Heart left ventricle (tissue), 16 donors: ENCODE measurements around the gene CAMKK2. TPM values are rescaled to one million over a fixed set of nuclear protein-coding genes. Genes with fewer than 3 reads are reported as not detected.
A peak's percentile ranks its signal among the peaks of the same experiment; 100 is the strongest.

Experiments
- ATAC-seq, 4 donors: fragments of 200-7000 bp; cut with Tn5 transposase; one replicate each; pipeline ENCODE4 v1.9.1; 2020 to 2022; ENCODE audit warnings: moderate library complexity in 4 of 4, mild to moderate bottlenecking in 3 of 4, moderate number of reproducible peaks in 1 of 4
- DNase-seq, 5 donors: peaks; one replicate each; pipeline ENCODE4 v3.0.0-alpha.2; 2020
- H3K27ac ChIP-seq, 12 donors: fragments of 200-600 bp; sonication (generic) in 4 of 12; one replicate each; pipeline versions ENCODE4 v1.5.0 to v1.8.0; 2016 to 2022; ENCODE audit warnings: mild to moderate bottlenecking in 2 of 12
- H3K27me3 ChIP-seq, 9 donors: fragments of 200-600 bp; sonication (generic) in 2 of 9; one replicate each; pipeline versions ENCODE4 v1.5.1 to v1.8.0; 2016 to 2022; ENCODE audit warnings: mild to moderate bottlenecking in 3 of 9
- H3K36me3 ChIP-seq, 9 donors: fragments of 200-600 bp; sonication (generic) in 2 of 9; one replicate each; pipeline versions ENCODE4 v1.5.0 to v1.8.0; 2018 to 2022; ENCODE audit warnings: mild to moderate bottlenecking in 2 of 9
- H3K4me1 ChIP-seq, 12 donors: fragments of 200-600 bp; sonication (generic) in 4 of 12; one replicate each; pipeline versions ENCODE4 v1.5.0 to v1.8.0; 2016 to 2022; ENCODE audit warnings: mild to moderate bottlenecking in 3 of 12
- H3K4me3 ChIP-seq, 12 donors: fragments of 200-600 bp; sonication (generic) in 4 of 12; one replicate each; pipeline versions ENCODE4 v1.5.0 to v1.8.0; 2017 to 2022; ENCODE audit warnings: mild to moderate bottlenecking in 9 of 12, moderate library complexity in 4 of 12
- H3K9me3 ChIP-seq, 12 donors: fragments of 200-600 bp; sonication (generic) in 4 of 12; one replicate each; pipeline versions ENCODE4 v1.5.0 to v1.8.0; 2016 to 2022; ENCODE audit warnings: mild to moderate bottlenecking in 1 of 12
- CTCF ChIP-seq, 12 donors: fragments of 200-600 bp; sonication (generic) in 4 of 12; IDR thresholded peaks; one replicate each; pipeline versions ENCODE4 v1.5.0 to v1.8.0; 2018 to 2022; ENCODE audit warnings: antibody characterized with exemption in 12 of 12, mild to moderate bottlenecking in 5 of 12
- POLR2A ChIP-seq, 2 donors: fragments of 450-650 bp; IDR thresholded peaks; one replicate each; pipeline ENCODE4 v1.6.1; 2017; ENCODE audit warnings: antibody characterized with exemption in 2 of 2, mild to moderate bottlenecking in 2 of 2, moderate library complexity in 2 of 2
- WGBS, 4 donors: extraction: QIAGEN DNeasy Blood & Tissue Kit in 2 of 4; methylation state at CpG; one replicate each; pipeline versions ENCODE4 v1.1.5 to v1.1.7; 2013 to 2018; 5-methylcytosine and 5-hydroxymethylcytosine counted together
- intact Hi-C, 10 donors: fragments of 100-400 bp; cut with DNase I; formaldehyde crosslinking; loops; one replicate each; pipeline versions ENCODE4 v1.11.1 to v1.14.2; 2022
- polyA plus RNA-seq, 2 donors: library from polyadenylated mRNA; stranded (reverse); fragments of 200-250 nt; gene quantifications; one replicate each; pipeline ENCODE4 v1.2.3, GENCODE V29; 2013
- total RNA-seq, 9 donors: library from RNA; depleted of rRNA in 2 of 9; stranded (reverse); fragments of >200 nt in 2 of 9; fragmentation: NEBNext Ultra II Directional in 3 of 9; extraction: Animal tissue kit (Norgen Biotek cat#: 25700) in 3 of 9; gene quantifications; one replicate each; pipeline versions ENCODE4 v1.1.0 to v1.2.4, GENCODE V29; 2016 to 2023
- donor health status: ischemic (EF 13 %, LVEDD 7.1; RV severe dilation, severe dysfunction).
- donor health status: healthy with polysubstance abuse.
- donor health status: DM: no; HTN: yes; CAD: no.
- donor health status: DM: no; HTN: no; CAD: no.
- donor health status: ischemic (EF 25% LVEDD 6.9; RV normal size, moderate dysfunction).
- donor health status: ischemic (EF 25% LVEDD 5.7; RV mildly dilated, moderate dysfunction).
- donor health status: healthy.
- donor health status: DM: yes; HTN: yes; CAD: no.
- donor health status: ischemic (EF 35%, LVEDD 5.7; RV mildly dilated, moderate dysfunction).
- donor health status: nonischemic (EF 11% LVEDD 7.7; RV severe dilation, severe dysfunction).
- donor health status: DM: yes; HTN: yes; CAD: no.
- donor health status: PGD.
- donor health status: ischemic (EF 29% LVEDD 5.4; RV normal size, mild dysfunction).
- donor health status: nonischemic (EF 23%, LVEDD 6.1; RV moderate dilation, normal function).

The CAMKK2 gene
- total and polyA plus RNA-seq, 11 donors = 7.4 to 28.2 (median 16.0) TPM

GRCh38 chr12:121219353-121219986, 77.0 kb downstream of the CAMKK2 start:
- TF ChIP-seq CTCF (IDR thresholded peaks at IDR 0.05) (no peak), POLR2A (IDR thresholded peaks at IDR 0.05) (no peak)
- Histone ChIP-seq H3K27ac (no peak overlapping the region), H3K36me3 (peaks cover 0 to 57% (median 28%) of the 10 kb centered on the region in 9 donors), H3K9me3 (no peaks in the 10 kb centered on the region), H3K4me1 (peaks cover 0 to 20% (median 7%) of the 10 kb centered on the region in 12 donors), H3K4me3 (no peak overlapping the region), H3K27me3 (no peaks in the 10 kb centered on the region)
- no peak for ATAC-seq
- 90 to 99% (median 96%) methylated on average over 3 of the region's 3 CpGs for WGBS, 4 donors
- no peak for DNase-seq
- intact Hi-C loops = loop anchor here in 1 of 10 donors (10.0 kb wide), 1 partner anchor 95 kb away; no protein-coding TSS in a partner anchor

DNA sequence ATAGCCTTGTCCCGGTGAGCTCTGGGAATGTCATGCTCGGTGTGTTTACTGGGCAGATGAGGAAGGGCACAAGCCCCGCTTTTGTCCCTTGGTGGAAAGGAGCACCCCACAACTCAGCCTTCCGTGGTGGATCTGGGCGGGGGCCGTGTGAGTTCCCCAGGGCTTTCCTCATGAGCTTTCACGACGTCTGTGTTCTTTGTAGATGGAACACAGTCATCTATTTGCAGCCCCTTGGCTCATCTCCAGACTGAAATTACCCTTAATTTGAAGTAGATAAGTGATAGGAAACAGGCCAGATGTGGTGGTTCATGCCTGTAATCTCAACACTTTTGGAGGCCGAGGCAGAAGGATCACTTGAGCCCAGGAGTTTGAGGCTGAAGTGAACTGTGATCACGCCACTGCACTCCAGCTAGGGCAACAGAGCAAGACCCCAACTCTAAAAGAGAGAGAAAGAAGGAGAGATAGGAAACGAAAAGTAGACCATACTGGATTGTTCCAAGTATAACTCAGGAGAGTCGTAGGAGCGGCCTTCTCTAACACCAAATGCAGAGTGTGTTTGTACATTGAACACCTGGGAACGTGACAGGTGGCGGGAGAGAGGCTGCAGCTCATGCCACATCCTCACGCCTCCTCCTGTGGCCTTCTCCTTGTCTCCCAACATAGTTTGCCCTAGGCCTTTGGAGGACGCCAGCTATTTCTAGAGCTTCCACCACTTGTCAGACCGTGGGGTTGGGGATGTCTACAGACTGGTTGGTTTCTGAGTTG, 77.7 kb downstream of the CAMKK2 start:
- intact Hi-C loops = loop anchor here in 1 of 10 donors (10.0 kb wide), 1 partner anchor 94 kb away; no protein-coding TSS in a partner anchor
- DNase-seq = peak in 1 of 5 donors; percentile 1
- 87 to 90% (median 89%) methylated on average over 18 of the region's 18 CpGs for WGBS, 4 donors

DNA sequence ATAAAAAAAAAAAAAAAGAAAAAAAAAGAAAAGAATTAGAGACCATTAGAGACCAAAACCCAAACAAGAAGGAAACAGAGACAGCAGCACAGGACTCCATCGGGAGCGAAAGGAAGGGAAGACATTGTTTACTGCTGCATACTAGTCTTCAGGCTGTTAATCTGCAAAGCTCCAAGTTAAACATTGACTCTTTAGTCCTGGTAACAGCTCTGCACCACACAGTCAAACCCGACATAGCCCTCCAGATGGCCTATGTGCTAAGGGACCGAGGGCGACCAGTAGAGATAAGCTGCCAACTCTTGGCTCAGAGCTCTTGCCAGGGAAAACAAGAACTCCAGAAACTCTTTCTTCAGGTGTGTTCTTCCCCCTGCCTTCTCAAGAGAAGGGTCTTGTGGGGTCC, 78.7 kb downstream of the CAMKK2 start:
- Histone ChIP-seq H3K27me3 (no peaks in the 10 kb centered on the region), H3K4me3 (no peak overlapping the region), H3K4me1 (peaks cover 0 to 37% (median 8%) of the 10 kb centered on the region in 12 donors), H3K9me3 (no peaks in the 10 kb centered on the region), H3K27ac (no peak overlapping the region), H3K36me3 (peaks cover 0 to 42% (median 15%) of the 10 kb centered on the region in 9 donors)
- TF ChIP-seq CTCF (IDR thresholded peaks at IDR 0.05) (no peak), POLR2A (IDR thresholded peaks at IDR 0.05) (no peak)
- intact Hi-C loops = loop anchor here in 1 of 10 donors (10.0 kb wide), 1 partner anchor 93 kb away; no protein-coding TSS in a partner anchor
- ATAC-seq (no peak), DNase-seq (no peak)
- 86 to 92% (median 90%) methylated on average over 5 of the region's 5 CpGs for WGBS, 4 donors

More for the DNA sequence above, 77.7 kb downstream of the CAMKK2 start:
- H3K4me3 ChIP-seq = no peak overlapping the region
- H3K36me3 ChIP-seq = peaks cover 0 to 52% (median 24%) of the 10 kb centered on the region in 9 donors
- H3K4me1 ChIP-seq = peaks cover 0 to 27% (median 8%) of the 10 kb centered on the region in 12 donors
- no peak for TF ChIP-seq POLR2A (IDR thresholded peaks at IDR 0.05)
- no peak for TF ChIP-seq CTCF (IDR thresholded peaks at IDR 0.05)
- no peak overlapping the region for H3K27ac ChIP-seq
- no peaks in the 10 kb centered on the region for H3K9me3 ChIP-seq
- no peaks in the 10 kb centered on the region for H3K27me3 ChIP-seq
- ATAC-seq = no peak

GRCh38 chr12:121217063-121217462, 79.4 kb downstream of the CAMKK2 start:
- Histone ChIP-seq H3K4me3 (no peak overlapping the region), H3K4me1 (peaks cover 0 to 40% (median 8%) of the 10 kb centered on the region in 12 donors), H3K27ac (no peak overlapping the region), H3K9me3 (no peaks in the 10 kb centered on the region), H3K27me3 (no peaks in the 10 kb centered on the region), H3K36me3 (peaks cover 0 to 37% (median 13%) of the 10 kb centered on the region in 9 donors)
- ATAC-seq (no peak), DNase-seq (peak in 1 of 5 donors; percentile 5)
- 87 to 92% (median 91%) methylated on average over 8 of the region's 8 CpGs for WGBS, 4 donors
- TF ChIP-seq CTCF (IDR thresholded peaks at IDR 0.05) = no peak
- no peak for TF ChIP-seq POLR2A (IDR thresholded peaks at IDR 0.05)
- intact Hi-C loops = loop anchor here in 1 of 10 donors (10.0 kb wide), 1 partner anchor 92 kb away; no protein-coding TSS in a partner anchor
